Neutrophil (primary cell): Measurements from ENCODE around the gene CNTN4.
"Not testable (repeated sequence)": the region's sequence is repeated elsewhere in the genome, so short reads cannot be mapped to it uniquely, and the experiment has no call there.

Experiments
- H3K27ac ChIP-seq: fragments of 200-600 bp; sonication (generic); 2 replicates; pipeline ENCODE4 v1.5.1; 2016; ENCODE audit warnings: mild to moderate bottlenecking, moderate library complexity
- H3K27me3 ChIP-seq: fragments of 200-600 bp; sonication (generic); 2 replicates; pipeline ENCODE4 v1.6.0; 2016; ENCODE audit warnings: mild to moderate bottlenecking
- H3K36me3 ChIP-seq: fragments of 200-600 bp; sonication (generic); 2 replicates; pipeline ENCODE4 v1.5.1; 2017
- H3K4me1 ChIP-seq, 2 experiments: fragments of 200-600 bp in 1 of 2; sonication (generic) in 1 of 2; 1 replicate in 1 of 2; 2 replicates in 1 of 2; pipeline versions ENCODE4 v1.5.1 to v1.6.1; 2013 to 2016; ENCODE audit warnings: low read depth in 1 of 2, low read length in 1 of 2, mild to moderate bottlenecking in 1 of 2, moderate library complexity in 1 of 2; ENCODE audit not compliant: control insufficient read depth in 1 of 2, insufficient read depth in 1 of 2
- H3K4me3 ChIP-seq, 2 experiments: fragments of 200-600 bp in 1 of 2; sonication (generic) in 1 of 2; 1 replicate in 1 of 2; 2 replicates in 1 of 2; pipeline ENCODE4 v1.5.1; 2013 to 2016; ENCODE audit warnings: low read depth in 1 of 2, low read length in 1 of 2, mild to moderate bottlenecking in 1 of 2, moderate library complexity in 1 of 2
- H3K9me3 ChIP-seq: fragments of 200-600 bp; sonication (generic); 2 replicates; pipeline ENCODE4 v1.5.1; 2016
- CTCF ChIP-seq: fragments of 200-600 bp; sonication (generic); IDR thresholded peaks from 2 replicates; pipeline ENCODE4 v1.5.1; 2016; ENCODE audit warnings: antibody characterized with exemption

Gene CNTN4

GRCh38 chr3:2098398-2099027, at the start of gene CNTN4:
Gene CNTN4 (plus strand): TSS chr3:2098866.
- no peak for TF ChIP-seq CTCF
- Histone ChIP-seq H3K27me3 (peaks cover 75% of the 10 kb centered on the region), H3K9me3 (no peaks in the 10 kb centered on the region), H3K27ac (no peak within 1 kb of the TSS), H3K4me1 (no peaks in the 10 kb centered on the region), H3K36me3 (no peaks in the 10 kb centered on the region), H3K4me3 (no peak within 1 kb of the TSS)

- Histone ChIP-seq H3K9me3 (no peaks in the 10 kb centered on the region), H3K36me3 (no peaks in the 10 kb centered on the region), H3K4me1 (no peaks in the 10 kb centered on the region), H3K4me3 (no peak overlapping the region), H3K27ac (no peak overlapping the region), H3K27me3 (no peaks in the 10 kb centered on the region)
- no peak for TF ChIP-seq CTCF
Measured at GRCh38 chr3:2061360-2061759, 37.3 kb upstream of the CNTN4 start.

GRCh38 chr3:2071531-2071930, 27.1 kb upstream of the CNTN4 start:
- Histone ChIP-seq H3K27ac (no peak overlapping the region), H3K9me3 (no peaks in the 10 kb centered on the region), H3K4me3 (no peak overlapping the region), H3K4me1 (no peaks in the 10 kb centered on the region), H3K36me3 (no peaks in the 10 kb centered on the region), H3K27me3 (no peaks in the 10 kb centered on the region)
- no peak for TF ChIP-seq CTCF

DNA sequence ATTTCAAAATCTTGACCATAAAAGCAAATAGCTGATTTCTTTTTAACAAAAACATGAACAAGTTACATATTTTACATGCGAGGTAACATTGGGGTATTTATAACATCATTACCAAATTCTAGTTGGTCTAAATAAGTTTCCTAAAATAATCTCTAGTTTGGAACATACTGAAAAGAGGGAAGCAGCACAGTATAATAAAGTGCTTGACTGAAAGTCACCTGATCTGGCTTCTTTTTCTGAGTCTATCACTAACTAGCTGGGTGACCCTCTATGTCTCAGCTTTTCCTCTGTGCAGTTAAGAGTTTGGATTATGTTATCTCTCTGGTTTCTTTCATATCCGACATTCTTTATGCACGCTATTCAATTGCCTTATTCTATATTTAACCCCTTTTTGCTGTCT, 19.8 kb upstream of the CNTN4 start:
- H3K4me3 ChIP-seq: no peak overlapping the region
- TF ChIP-seq CTCF: no peak
- no peaks in the 10 kb centered on the region for H3K4me1 ChIP-seq
- H3K27ac ChIP-seq: no peak overlapping the region
- no peaks in the 10 kb centered on the region for H3K9me3 ChIP-seq
- no peaks in the 10 kb centered on the region for H3K36me3 ChIP-seq
- H3K27me3 ChIP-seq: no peaks in the 10 kb centered on the region

DNA sequence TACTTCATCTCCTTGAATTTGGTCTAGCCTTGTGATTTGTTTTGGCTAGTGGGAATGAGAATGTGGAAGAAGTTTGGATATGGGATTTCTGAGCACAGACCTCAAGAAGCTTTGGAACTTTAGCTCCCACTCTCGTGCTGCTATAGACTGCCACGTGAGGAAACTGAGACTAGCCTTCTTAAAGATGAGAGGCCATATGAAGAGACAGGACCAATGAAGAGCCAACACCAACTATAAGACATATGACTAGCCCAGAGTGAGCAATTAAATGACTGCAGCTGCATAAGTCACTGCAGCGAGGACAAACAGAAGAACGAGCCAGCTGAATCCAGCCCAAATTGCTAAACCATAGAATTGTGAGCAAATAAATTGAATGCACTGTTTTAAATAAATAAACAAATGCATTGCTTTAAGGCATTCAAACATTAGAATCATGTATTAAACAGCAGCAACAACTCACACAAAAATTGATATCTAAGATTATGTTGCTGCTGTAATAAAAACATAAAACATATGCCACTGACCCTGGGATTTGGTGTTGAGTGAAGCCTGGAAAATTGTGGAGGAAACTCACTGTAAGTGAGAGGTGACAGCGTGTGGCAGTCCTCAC, 15.7 kb upstream of the CNTN4 start:
- H3K36me3 ChIP-seq: no peaks in the 10 kb centered on the region

GRCh38 chr3:2083558-2083957, 15.1 kb upstream of the CNTN4 start:
- not testable (repeated sequence) for H3K36me3 ChIP-seq, H3K4me1 ChIP-seq, H3K9me3 ChIP-seq, H3K27ac ChIP-seq, H3K27me3 ChIP-seq, H3K4me3 ChIP-seq

More for the DNA sequence above, 15.7 kb upstream of the CNTN4 start:
- Histone ChIP-seq H3K9me3 (no peaks in the 10 kb centered on the region), H3K4me3 (no peak overlapping the region), H3K27ac (no peak overlapping the region), H3K27me3 (no peaks in the 10 kb centered on the region), H3K4me1 (no peaks in the 10 kb centered on the region)
- no peak for TF ChIP-seq CTCF
